ENCODE results near the gene PPFIBP2. TPM values are rescaled to one million over a fixed set of nuclear protein-coding genes. Genes with fewer than 3 reads are reported as not detected.

The PPFIBP2 gene
- total and polyA plus RNA-seq, 2 of the 13 experiments (the other 11 are each of a cell fraction or from before 2014, with no cell fraction given): 15.0 to 52.5 TPM

- TF ChIP-seq ZNF784 (CRISPR knock-in tag; IDR thresholded peaks at IDR 0.05; ENCODE audit: borderline replicate concordance) (no peak), PAF1 (CRISPR knock-in tag; IDR thresholded peaks at IDR 0.05) (no peak), GABPB1 (CRISPR knock-in tag; IDR thresholded peaks at IDR 0.05) (no peak), CREBL2 (CRISPR knock-in tag; IDR thresholded peaks at IDR 0.05; ENCODE audit: borderline replicate concordance) (no peak), ZBTB20 (CRISPR knock-in tag; IDR thresholded peaks at IDR 0.05; ENCODE audit: borderline replicate concordance, low read depth) (no peak), ZNF292 (CRISPR knock-in tag; IDR thresholded peaks at IDR 0.05; ENCODE audit: borderline replicate concordance, low read depth) (no peak), ZBTB40 (IDR thresholded peaks at IDR 0.05) (no peak), ZBTB40 (CRISPR knock-in tag; IDR thresholded peaks at IDR 0.05) (no peak), ARNT2 (CRISPR knock-in tag; IDR thresholded peaks at IDR 0.05; ENCODE audit: low read depth) (no peak), ZNF607 (CRISPR knock-in tag; IDR thresholded peaks at IDR 0.05; ENCODE audit: borderline replicate concordance) (no peak), ZMYM4 (CRISPR knock-in tag; IDR thresholded peaks at IDR 0.05) (no peak), SMARCC2 (IDR thresholded peaks at IDR 0.05) (no peak), ZNF510 (CRISPR knock-in tag; IDR thresholded peaks at IDR 0.05; ENCODE audit: low read depth) (no peak), KLF16 (CRISPR knock-in tag; IDR thresholded peaks at IDR 0.05) (no peak), KLF15 (CRISPR knock-in tag; IDR thresholded peaks at IDR 0.05; ENCODE audit: borderline replicate concordance) (no peak)
- TF ChIP-seq, protein P1, sequence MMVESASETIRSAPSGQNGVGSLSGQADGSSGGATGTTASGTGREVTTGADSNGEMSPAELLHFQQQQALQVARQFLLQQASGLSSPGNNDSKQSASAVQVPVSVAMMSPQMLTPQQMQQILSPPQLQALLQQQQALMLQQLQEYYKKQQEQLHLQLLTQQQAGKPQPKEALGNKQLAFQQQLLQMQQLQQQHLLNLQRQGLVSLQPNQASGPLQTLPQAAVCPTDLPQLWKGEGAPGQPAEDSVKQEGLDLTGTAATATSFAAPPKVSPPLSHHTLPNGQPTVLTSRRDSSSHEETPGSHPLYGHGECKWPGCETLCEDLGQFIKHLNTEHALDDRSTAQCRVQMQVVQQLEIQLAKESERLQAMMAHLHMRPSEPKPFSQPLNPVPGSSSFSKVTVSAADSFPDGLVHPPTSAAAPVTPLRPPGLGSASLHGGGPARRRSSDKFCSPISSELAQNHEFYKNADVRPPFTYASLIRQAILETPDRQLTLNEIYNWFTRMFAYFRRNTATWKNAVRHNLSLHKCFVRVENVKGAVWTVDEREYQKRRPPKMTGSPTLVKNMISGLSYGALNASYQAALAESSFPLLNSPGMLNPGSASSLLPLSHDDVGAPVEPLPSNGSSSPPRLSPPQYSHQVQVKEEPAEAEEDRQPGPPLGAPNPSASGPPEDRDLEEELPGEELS (CRISPR knock-in tag; IDR thresholded peaks at IDR 0.05): peak; percentile 35
- TF ChIP-seq, protein P2, sequence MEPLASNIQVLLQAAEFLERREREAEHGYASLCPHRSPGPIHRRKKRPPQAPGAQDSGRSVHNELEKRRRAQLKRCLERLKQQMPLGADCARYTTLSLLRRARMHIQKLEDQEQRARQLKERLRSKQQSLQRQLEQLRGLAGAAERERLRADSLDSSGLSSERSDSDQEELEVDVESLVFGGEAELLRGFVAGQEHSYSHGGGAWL (CRISPR knock-in tag; IDR thresholded peaks at IDR 0.05): no peak
Observed at GRCh38 chr11:7612661-7613393, 99.0 kb downstream of the PPFIBP2 start (continued).
